Activated CD8-positive, alpha-beta memory T cell treated with anti-CD3 and anti-CD28 coated beads for 1 hour (primary cell): ENCODE measurements around the gene PARD3.

Experiments
- DNase-seq, 2 donors: peaks; one replicate each; pipeline ENCODE4 v3.0.0-alpha.2; 2020; ENCODE audit warnings: low read depth in 1 of 2; ENCODE audit errors: extremely low read depth in 1 of 2

Gene PARD3

DNA sequence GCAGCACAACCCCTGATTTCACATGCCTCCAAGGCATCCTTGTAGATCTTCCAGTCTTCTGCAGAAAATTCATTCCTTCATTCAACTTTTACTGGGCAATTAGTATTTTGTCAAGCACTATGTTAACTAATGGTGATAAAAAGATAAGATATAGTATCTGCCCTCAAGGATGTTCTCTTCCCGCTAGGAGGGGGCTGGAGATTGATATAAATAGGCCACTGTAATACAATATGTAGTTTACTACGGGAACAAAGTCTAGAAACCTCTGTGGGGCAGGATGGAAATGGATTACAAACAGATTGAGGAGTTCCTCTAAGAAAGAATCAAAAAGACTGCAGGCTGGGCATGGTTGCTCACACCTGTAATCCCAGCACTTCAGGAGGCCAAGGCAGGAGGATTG lies 10.3 kb upstream of the PARD3 start:
- DNase-seq = no peak

- DNase-seq = no peak
These were observed 9.8 kb upstream of the PARD3 start for GRCh38 chr10:34824870-34825269.

GRCh38 chr10:34821587-34822585 lies 6.8 kb upstream of the PARD3 start:
- DNase-seq = no peak

DNA sequence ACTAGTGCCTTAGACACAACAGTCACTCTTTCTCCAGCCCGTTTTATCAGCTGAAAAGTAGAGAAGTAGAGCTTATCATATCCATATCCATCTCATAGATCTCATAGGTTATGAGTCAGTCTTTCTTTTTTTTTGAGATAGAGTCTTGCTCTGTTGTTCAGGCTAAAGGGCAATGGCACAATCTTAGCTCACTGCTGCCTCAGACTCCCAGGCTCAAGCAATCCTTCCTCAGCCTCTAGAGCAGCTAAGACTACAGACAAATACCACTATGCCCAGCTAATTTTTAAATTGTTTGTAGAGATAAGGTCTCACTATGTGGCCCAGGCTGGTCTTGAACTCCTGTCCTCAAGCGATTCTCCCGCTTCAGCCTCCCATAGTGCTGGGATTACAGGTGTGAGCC lies 2.5 kb upstream of the PARD3 start:
- no peak for DNase-seq

DNA sequence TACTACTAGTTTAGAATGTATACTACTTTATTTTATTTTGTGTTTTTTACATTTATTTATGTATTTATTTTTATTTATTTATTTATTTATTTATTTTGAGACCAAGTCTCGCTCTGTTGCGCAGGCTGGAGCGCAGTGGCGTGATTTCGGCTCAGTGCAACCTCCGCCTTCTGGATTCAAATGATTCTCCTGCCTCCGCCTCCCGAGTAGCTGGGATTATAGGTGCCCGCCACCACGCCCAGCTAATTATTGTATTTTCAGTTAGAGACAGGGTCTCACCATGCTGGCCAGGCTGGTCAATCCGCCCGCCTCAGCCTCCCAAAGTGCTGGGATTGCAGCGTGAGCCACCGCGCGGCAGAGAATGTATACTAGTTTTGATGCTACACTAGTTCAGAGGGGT lies 2.0 kb upstream of the PARD3 start:
- no peak for DNase-seq

DNA sequence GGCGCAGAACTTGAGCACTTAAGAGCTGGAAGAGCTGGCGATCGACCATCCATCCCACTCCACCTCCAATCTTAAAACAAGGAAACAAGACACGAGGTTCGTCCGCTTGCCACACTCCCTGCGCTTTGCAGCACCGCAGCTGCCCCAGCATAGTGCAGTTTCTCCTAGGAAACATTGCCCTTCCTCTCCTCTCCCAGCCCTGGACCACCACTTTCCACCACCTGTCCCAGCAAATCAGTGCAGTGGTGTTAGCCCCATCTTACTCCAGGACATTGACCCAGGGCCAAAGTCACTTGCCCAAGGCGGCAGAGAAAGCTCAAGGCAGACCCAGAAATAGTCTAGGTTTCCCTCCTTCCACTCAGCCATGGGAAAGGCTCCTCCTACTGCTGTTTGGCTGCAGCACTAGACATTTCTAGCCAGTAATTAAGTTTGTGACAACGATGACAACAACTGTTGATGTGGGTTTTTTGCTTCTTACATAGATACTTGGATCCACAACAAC lies 1.5 kb upstream of the PARD3 start:
- DNase-seq = no peak

GRCh38 chr10:34816085-34816496 lies 995 bp upstream of the PARD3 start:
- no peak for DNase-seq

- no peak for DNase-seq
These were observed 247 bp downstream of the PARD3 start for GRCh38 chr10:34814913-34815184.

- DNase-seq = no peak
These were observed 728 bp downstream of the PARD3 start for GRCh38 chr10:34814223-34814912.

- no peak for DNase-seq
These were observed 1.4 kb downstream of the PARD3 start for GRCh38 chr10:34813626-34814222.

DNA sequence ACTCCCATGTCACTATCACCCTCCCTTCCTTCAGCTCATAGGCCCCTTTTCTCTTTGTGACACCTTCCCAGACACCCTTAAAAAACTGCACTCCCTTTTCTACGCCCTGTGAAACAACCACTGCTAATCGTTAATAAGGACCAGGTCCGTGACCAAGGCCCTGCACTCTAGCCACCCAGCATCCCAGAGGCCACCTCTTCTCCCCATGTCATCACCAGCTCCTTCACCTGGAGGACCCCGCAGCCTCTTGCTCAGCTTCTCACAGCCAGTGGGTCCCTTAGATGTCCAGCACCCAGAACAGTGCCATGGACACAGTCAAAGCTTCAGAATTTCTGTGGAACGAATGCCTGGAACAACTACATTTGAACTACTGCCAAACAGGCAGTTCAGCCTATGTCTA lies 2.3 kb downstream of the PARD3 start:
- DNase-seq = no peak

DNA sequence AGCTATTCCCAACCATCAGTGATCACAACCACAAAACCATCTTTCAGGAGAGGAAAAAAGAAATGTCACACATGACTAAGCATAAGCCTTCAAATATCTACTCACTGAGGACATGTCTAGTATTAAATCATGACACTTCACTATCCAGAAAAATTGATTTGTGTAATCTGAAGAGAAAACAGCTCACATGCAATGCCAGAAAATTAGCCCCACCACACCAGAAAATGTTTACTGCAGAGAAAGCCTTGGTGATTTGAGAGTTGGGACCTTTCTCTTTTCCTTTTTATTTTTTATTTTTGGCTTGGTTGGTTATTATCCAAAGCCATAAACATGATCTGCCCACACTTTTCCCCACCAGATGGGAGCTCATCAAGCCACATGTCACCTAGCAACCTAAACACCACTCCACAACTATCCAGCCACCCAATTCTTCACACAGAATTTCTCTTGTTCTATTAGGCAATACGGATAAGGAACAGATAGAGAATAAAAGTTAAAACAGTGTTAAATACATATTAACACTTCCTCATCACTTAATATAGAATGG lies 3.1 kb downstream of the PARD3 start:
- DNase-seq = no peak

DNA sequence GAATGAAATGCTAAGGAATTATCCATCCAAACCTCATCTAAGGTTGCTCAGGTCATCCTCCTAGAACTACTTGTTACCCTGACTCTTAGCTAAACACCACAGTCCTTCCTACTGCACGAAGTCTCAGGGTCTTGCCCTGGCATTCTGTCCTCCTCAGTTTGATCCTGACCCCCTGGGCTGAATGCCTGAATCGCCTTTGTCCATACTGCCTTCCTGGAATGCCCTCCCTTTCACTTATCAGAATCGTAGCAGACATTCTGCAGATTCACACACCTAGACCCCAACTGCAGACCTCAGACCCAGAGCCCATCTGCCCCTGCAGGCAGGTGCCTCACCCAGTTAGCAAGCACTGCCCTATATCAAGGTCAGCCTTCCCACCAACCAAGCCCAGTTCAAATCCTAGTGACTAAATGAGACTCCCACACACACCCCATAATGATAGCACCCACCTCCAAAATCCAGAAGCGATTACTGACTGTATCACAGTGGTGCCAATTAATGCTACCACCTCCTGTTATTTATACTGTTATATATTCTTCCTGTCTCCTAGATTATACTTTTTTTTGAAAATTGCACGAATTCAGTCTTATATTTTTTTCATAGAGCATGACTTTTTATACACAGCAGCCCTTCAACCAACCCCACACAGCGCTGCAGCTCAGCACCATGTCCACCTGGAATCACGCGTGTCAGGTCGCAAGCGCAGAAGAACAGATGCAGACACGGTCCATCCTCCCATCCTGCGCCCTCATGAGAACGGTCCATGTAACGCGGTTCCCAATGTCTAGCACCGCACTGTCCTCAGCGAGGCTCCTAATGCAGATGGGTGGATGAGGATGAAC lies 3.7 kb downstream of the PARD3 start:
- DNase-seq = no peak

DNA sequence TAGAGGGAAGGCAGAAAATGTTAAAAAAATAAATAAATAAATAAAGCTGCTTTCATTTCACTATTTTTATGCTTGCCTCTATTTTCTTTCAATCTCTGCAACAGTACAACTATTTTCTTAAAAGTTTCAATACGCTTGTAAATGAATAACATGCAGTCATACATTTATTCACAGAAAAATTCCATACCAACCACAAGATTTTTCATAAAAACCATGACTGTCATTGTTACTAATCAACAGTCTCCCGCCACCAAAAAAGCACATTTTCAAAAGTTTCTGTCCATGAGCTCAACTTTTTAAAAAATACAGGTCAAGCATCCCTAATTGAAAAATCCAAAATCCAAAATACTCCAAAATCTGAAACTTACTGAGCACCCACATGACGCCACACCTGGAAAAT lies 5.3 kb downstream of the PARD3 start:
- no peak for DNase-seq

DNA sequence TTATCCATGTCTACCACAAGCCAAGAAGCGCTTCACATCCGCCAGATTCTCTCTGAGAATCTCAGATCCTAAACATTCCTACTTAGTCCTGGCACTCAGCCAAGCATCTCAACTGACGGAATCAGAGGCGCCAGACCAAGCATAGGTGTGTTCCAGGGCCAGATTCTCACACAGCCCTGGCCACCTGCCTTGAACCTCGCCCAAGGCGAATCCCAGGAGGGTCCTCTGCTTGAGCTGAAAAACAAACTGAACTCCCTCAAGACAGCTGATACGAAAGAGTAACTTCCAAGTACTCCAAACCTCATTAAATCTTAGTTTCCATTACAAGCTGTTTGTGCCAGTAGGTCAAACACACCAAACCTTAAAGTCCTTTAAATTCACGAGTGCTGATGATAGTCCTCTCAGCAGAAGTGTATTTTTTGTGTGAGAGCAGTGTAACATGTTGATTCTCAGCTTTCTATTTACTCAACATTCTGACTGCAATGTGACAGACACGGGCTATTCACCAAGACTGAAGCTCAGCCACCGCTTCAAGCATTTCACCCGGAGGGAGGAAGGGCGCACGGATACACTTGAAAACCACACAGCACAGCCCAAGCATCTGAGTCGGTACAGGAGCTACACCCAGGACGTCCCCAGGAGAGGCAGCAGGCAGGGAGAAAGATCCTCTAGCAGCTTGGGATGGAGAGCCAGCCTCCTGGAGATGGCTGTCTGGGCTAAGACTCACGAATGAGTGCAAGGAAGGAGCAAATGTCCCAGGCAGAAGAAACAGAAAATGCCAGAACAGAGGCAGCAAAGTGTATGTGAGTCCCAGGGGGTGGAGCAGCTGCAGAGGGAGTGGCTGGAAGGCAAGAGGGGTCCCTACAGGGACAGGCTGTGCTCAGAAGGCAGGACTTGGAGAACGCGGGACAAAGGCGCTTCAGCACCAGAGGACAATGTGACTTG lies 6.0 kb downstream of the PARD3 start:
- DNase-seq = no peak

GRCh38 chr10:34808336-34808735 lies 6.8 kb downstream of the PARD3 start:
- no peak for DNase-seq

DNA sequence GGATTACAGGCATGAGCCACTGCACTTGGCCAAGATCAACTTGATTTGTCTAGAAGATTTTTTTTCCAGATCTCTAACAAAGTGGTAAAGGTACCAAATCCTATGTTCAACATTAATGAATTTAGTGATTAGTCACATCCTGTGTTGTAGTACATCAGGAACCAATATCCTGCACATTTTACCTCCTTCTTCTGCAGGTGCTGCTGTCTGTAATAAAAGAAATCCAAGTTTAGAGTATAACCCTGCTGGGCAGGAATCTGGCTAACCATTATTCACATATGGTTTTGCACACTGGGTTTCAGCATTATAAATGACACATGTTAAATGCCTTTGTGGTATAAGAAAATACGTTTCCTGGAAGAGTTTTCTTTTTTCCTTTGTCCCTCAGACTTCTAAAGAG lies 10.8 kb downstream of the PARD3 start:
- DNase-seq = no peak

DNA sequence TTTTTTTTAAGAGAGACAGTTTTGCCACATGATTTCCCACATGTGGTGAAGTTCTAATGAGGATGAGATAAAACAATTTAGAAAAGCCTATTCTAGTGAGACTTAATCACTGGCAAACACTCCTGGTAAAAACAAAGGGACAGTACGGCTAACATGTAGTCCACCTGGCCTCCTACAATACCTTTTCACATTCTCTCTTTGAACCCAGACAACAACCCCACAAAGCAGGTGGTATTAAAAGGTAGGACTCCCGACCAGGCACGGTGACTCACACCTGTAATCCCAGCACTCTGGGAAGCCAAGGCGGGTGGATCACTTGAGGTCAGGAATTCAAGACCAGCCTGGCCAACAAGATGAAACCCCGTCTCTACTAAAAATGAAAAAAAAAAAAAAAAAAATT lies 12.4 kb downstream of the PARD3 start:
- no peak for DNase-seq

- DNase-seq = no peak
These were observed 13.9 kb downstream of the PARD3 start for GRCh38 chr10:34801097-34801733.
